HG02884 (cell line): ENCODE results near the gene ZNF385A.

Source experiments
- ATAC-seq: cut with Tn5 transposase; IDR thresholded peaks from one replicate; pipeline ENCODE4 v1.9.1; 2021; ENCODE audit warnings: mild to moderate bottlenecking, moderate library complexity; ENCODE audit not compliant: unreplicated experiment

Gene ZNF385A

DNA sequence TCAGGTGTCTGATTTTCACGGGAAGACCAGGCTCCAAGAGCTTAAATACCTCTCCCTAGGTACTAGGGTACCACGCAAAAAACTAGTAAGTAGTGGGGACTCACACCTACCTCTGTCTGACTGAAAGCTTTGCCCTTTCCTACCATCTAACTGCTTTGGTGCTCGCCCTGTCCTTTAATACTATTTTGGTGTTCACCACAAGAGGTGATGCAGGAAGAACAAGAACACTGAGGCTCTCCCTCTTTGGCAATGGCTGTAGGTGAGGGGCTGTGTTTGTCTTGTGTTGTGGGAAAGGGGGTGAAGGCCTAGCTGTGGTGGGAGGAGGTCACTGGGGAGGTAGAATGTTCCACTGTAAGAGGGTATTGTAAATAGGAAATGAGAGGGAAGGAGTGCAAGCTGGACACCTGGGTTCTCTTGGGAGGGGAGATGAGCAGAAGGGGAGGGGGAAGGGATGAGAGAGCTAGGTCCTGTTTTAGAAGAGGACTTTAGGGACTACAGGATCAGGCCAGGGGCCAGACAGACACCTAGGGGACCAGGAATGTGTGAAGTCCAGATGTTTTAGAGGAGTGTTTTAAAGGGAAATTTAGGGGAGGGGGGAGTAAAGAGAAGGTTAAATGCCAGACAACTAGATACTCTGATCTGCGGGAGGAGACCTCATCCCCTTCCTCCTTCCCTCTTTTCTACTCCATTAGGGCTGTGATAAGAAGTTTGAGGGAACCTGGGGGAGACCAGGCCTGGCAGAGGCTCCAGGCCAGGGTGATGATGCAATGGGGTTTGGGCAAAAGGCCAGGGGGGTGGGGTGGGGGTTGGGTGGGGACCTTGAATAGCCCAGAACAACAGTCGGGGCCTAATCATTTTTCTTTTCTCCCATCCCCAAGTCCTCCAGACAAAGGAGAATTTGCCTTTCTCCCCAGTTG lies 32.4 kb upstream of the ZNF385A start:
- no peak for ATAC-seq

DNA sequence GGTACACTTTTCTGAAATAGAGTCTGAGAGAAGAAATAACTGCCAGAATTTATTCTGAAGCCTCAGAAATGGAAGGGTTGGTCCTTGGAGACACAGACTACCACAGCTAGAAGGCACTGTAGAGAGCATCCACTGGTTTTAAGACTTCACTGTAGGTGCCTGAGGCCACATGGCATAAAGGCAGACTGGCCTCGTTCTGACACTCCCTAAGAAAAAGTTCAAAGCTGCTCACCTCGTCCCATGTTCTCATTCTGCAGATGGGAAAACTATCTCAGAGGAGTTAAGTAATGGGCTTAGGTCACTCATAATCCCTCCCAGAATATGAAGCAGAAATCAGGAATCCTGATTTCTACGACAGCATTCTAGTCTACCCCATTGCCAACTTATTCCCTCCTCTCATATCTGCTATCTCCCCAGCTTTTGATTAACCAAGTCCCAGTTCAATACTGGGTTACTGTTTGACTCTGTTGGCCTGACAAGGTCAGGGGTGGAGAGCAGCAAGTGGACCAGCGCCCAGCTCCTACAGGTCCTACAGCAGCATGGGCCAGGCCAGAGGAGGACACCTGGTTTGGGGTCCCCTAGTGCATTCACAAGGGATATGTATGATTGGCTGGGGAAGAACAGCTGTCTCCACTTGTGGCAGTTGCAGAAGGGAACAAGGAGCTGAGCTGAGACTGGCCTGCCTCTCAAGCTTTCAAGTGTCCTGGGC lies 30.8 kb upstream of the ZNF385A start:
- ATAC-seq: no peak

DNA sequence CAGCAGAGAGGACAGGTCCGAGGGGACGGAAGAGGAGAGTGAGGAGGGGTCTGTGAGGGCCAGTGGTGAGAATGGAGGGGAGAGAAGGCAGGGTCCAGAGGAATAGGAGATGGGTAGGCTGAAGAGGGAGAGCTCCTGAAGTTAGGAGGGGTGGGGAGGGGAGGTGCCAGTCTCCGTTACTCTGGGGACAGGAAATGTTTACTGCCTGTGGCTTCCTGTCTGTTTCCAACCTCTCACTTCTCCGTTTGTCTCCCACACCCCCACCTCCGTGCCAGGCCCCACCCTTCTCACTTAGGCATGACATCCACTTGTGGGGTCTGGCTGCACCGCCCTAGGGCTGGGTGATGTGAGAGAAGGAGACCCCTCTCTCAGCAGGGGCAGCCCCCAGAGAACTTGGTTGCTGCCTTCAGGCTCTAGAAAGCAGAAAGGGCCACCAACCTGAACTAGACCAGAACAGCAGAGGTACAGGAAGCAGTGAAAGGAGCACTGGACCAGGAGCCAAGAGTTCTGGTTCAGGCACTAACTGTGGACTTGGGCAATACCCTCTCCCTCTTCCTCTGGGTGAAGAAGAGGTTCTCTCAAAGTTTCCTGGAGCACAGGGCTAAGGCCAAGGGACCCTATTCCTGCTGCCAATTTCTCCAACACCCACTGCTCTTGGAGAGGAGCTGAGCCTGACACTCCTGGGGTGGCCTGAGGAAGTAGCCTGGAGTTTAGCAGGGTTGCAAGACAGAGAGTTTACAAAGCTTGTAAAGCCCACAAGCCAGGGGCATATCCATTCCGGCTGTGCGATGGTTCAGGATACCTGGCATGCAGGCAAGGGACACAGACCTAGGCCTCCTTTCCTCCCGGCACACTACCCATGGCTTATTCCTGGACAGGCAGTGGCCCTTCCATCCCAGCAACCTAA lies 29.0 kb upstream of the ZNF385A start:
- ATAC-seq: no peak

DNA sequence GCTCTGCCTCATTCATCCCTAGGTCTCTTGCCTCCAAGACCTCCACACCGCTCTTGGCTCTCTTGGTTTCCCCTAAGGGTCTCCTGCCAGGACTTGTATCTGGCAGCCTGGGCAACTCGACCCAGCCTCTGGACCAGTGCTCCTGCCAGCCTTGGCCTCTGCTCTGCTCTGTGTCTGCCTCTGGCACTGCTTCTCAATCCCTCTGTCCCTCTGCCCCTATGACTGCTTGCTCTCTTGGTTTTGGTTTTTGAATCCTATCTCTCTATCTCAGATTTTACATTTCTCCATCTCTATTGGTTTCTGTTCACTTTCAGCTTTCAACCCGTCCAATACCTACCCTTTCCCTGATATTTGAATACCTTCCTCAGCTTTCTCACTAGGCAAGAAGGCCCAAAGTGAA lies 28.3 kb upstream of the ZNF385A start:
- no peak for ATAC-seq

DNA sequence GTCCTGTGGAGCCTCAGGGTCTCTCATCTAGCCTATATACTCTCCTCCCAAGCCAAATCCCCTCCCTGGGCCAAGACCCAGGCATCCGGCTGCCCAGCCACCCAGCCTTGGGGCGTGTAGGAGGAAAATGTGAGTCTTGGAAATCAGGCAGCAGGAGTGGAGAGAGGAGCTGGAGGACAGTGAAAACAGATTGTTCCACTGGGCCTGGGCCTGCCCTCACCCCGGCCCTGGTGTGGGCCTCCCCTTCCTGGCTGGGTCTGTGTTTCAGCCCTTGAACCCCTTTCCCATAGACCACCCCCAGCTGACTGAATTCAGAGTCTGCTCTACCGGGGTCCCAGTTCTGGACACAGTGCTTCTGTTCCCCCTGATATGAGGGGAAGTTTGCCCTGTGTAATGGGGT lies 27.8 kb upstream of the ZNF385A start:
- ATAC-seq: no peak

DNA sequence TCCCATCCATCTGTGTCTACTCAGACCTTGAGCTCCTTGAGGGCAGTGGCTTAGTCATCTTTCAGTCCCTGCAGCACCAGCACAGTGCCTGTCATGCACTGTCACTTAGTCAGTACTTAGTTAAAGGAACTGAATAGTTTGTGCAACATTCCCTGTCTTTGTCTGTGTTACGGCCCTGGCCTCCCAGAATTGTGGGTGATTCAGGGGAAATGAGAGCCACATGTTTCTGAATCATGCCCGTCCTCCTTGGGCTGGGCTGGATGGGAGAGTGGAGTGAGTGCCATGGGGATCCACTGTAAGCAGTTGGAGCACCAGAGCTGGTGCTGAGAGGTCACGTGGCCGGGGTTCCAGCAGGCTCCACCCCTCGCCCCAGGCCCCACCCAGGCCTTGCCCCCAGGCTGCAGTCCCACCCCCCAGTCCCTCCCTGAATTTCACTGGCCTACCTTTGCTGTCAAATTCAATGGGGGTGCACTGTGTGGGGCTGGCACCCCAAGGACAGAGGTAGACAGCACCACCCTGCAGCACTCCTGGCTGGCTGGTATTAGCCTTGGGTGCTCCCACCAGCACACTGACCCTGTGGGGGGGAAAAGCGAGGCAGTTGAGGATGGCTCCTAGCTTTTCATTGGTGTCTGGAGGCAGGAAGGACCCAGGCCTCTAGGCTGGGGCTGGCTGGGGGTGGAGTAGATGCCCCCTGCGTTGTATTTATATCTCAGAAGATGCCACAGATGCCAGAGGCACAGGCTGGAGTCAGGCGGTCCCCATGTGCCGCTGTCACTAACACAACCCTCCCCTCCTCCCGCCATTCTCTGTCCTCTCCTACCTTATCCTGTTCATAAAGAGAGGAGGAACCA lies 27.1 kb upstream of the ZNF385A start:
- no peak for ATAC-seq

DNA sequence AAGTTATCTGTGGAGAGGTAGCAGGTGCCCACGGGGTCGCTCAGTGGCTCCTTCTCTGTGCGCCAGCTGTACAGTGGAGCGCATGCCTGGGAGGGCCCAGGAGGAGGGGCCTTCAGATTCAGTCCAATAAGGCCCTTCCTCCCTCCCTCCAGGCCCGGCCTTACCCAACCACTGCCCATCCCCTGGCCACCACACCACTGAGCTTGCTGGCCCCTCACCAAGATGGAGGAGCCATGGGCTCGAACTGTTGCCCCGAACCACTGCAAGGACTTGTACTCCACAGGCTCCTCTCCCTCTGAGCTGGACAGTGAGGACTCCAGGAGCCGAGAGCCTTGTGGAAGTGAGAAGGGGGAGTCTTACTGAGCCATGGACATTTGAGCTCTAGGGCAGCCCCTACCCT lies 24.7 kb upstream of the ZNF385A start:
- ATAC-seq: no peak

DNA sequence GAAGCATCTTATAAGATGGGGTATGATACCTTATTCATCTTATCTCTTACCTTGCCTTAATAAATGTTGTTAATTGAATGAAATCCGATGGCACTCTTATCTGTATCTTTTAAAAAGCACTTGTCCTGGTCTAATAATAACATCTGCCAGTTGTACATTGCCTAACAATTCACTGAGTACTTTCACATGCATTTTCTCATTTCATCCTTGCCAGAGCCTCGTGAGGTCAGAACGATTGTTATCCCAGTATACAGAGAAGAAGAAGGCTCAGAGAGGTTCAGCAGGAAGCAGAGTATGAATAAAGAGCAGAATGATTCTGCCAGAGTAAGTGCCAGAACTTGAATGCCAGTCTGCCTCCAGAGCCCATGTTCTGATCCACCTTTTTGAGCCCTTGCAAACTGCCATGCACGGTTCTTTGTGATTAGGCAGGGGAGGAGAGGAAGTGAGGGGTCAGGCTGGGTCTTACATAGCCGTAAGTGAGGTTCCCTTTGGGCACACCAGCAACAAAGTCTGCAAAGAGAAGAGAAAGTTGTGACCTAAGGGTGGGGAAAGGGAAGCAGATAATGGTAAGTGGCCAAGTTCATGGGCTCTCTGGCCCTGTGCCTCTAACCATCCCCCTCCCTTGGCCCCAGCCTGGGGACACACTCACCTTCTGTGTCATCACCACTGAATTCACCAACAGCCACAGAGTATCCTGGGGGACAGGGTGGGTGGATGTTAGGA lies 22.8 kb upstream of the ZNF385A start:
- ATAC-seq: no peak

DNA sequence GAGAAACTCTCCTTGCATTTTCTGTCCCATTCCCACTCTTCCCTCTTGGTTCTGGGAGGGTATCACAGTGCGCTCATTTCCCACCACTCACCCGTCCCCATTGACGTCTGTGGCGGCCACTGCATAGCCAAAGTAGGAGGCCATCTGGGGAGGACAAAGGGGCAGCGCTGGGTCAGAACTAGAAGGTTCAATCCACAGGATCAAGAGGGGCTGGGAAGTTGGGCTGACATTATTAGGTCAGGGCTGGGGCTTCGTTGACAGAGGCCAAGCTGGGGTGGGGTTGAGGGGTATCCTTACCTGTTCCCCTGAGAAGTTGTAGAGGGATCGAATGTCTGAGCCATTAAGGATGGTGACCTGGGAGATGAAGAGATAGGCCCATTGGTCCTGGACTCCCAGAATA lies 21.0 kb upstream of the ZNF385A start:
- no peak for ATAC-seq

DNA sequence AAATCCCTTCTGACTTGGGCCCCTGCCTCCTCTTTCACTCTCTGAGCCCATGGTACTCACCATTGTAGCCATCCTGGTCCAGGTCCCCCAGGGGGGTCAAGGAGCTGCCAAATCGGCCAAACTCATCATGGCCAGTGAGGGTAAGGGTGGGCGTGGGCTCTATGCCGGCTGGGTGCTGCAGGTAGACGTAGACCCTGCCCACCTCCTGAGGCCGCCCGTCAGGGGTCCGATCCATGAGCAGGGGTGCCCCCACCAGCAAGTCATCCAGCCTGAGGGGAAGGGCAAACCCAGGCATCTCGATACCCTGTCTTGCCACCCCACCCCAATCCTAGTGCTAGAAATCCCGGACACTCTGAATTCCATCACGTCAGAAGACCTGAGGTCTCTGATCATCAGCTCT lies 20.6 kb upstream of the ZNF385A start:
- ATAC-seq: no peak

DNA sequence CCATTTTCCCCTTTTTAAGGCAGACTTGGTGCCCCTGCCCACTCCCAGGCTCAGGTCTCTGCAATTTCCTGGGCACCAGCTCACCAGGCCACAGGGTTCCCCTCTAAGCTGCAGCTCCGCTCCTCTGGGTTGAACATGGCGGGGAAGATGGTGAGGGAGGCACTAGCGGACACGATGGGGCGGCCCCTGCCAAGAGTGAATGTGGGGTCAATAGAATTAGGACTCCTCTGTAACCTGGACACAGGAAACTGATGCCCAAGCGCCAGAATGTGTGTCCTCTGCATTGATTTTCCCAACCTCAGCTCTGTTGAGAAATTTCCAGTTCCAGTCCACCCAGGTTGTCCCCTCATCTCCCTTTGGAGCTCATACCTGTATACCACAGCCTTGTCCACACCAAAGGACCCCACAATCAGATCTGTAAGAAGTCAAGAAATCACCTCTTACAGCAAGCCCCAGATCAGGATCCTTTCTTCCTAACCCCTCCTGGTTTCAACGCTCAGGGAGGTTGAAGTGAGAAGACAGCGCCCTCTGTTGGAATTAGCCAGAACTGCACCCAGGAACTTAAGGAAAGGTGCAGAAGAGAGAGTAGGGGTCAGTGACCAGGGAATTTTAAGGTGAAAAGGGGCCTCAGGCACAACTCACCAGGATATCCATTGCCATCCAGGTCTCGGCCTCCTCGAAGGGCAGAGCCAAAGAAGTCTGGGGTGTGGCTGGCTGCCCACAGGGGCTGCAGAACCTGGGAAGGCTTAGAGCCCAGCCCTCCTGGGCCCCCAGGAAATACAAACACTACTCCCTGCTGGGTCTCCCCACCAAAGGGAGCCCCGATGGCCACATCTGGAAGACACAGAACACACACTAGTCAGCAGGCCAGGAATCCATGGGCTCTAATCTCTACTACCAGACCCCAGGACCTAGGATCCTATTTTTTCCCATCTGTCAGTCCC lies 19.8 kb upstream of the ZNF385A start:
- no peak for ATAC-seq

DNA sequence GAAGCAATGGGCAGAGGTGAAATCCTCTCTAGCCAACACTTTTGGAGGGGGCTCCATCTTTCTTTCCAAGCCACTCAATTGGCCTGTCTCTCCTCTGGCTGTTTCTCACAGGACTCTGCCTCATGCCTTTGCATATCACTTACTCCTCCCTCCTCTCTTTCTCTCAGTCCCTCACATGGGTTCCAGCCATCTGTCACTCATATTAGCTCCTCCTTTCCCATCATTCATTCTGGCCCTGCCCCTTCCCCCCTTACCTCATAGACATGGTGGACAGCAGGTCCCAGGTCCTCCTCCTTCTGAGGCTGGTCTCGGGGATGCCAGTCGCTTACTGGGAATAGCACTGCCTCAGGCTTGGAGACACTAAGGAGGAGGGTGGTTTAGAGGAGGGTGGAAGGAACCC lies 16.6 kb upstream of the ZNF385A start:
- no peak for ATAC-seq

DNA sequence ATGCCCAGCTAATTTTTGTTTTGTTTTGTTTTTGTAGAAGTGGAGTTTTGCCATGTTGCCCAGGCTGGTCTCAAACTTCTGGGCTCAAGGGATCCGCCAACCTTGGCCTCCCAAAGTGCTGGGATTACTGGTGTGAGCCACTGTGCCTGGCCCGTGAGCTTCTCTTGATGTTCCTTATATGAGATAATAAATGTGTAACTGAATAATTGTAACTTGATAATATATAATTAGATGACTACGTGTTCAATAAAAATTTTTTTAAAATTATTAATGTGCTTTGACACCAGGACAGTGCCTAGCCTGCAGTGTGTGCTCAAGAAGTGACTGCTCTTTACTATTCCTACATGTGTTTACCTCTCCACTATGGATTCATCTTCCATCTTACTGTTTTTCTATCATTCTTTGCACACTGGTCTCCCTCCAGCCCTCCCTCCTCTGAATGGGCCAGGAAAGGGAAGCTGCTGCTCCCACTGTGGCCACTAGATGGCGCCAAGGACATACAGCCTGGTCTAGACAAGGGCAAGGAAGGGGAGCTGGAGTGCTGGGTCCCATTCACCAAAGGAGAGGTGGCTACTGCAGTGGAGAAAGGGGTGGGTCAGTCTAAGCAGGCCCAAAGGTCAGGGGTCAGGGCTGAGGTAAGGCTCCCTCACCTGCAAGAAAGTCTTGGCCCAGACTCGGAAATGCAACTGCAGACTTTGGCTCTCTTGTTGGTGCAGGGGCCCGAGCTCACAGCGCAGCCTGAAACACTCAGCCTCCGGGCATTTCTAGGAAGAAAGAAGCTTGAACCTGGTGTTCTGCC lies 14.7 kb upstream of the ZNF385A start:
- no peak for ATAC-seq

DNA sequence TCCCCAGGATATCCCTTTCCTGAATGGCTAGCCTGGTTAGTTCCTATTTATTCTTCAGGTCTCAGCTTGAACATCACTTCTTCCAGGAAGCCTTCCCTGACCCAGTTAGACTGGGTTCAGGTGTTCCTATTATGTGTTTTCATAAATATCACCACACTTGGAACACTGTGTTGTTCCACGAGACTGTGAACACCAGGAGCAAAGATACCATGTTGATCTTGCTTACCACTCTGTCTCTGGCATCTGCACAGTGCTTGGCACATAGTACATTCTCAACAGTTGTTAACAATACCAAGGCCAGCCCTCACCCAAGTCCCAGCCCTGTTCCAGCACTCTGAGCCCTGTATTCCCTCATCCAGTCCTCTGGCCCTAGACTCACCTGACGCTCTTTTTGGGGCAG lies 13.7 kb upstream of the ZNF385A start:
- no peak for ATAC-seq

DNA sequence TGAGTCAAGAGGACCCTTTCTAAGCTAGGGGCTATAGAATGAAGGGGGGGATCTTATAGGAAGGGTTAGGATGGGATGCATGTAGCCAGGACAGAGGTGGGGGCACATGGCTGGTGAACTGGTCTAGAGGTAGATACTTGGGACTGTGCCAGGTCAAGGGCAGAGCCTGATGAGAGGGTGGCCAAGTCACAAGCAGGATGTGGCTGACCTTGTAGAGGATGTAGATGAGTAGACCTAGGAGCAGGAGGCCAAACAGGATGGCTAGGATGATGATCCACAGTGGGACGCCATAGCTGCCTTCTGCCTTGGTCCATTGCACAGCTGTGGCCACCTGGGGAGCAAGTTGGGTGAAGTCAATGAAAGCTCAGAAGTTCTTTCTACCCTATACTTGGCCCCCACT lies 12.6 kb upstream of the ZNF385A start:
- no peak for ATAC-seq

DNA sequence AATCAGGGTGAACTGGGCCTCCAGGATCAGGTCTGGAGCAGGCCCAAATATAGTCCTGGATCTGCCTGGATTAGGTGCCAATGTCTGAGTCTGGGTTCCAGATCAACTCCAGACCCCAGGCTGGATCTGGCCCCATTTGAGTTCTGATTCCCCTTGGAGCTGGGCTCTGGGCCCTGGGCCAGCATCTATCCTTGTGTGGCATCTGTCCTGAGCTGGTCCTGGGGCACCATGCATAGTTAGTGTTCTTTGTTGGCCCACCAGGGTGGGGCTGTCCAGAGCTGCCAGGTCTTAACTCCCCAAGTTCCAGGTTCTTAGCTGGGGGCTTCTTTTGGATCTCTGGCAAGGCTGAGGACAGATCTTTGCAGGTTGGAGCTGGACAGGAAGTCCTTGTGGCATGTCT lies 11.0 kb upstream of the ZNF385A start:
- ATAC-seq: no peak

DNA sequence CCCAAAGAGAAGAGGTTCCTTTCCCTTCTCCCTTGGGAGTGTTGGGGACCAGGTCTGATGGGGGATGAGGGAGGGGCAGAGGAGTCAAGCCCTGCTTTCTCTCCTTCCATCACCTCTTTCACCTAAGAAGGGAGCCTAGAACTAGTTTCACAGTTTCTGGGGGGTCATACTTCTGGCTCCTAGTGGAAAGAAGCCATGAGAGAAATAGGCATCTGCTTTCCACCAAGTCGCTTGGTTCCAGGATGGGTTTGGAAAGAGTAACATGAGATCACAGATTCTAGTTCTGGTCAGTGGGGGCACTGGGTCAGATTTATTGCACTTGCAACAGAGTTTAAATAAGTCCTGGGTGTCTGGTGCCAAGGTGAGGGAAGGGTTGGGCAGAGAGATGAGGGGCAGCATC lies 10.5 kb upstream of the ZNF385A start:
- ATAC-seq: no peak

DNA sequence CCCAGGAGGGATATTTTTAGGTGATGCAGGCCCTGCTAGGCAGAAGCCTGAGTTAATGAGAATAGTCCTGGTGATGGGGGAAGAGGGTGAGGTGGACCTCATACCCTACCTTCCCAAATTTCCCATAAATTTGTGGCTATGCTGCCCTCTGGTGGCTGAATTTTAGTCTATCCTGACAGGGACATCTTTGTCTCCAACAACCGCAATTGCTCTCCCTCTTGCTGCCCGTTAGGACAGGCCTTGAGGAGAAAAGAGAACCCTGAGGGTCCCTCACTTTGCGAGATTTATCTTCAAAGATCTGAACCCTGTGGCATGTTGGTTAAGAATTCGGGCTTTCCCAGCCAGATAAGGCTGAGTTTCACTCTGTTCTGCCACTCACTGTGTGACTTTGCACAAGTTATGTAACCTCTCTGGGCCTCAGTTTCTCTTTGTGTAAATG lies 9.8 kb upstream of the ZNF385A start:
- no peak for ATAC-seq
